GM19023 (cell line): ENCODE measurements around the gene MYL12A.

Source experiments
- ATAC-seq: cut with Tn5 transposase; IDR thresholded peaks from one replicate; pipeline ENCODE4 v1.9.1; 2021; ENCODE audit warnings: mild to moderate bottlenecking, moderate library complexity; ENCODE audit not compliant: unreplicated experiment

The MYL12A gene

GRCh38 chr18:3254725-3255124 is 7.1 kb downstream of the MYL12A start:
- ATAC-seq, result no peak

GRCh38 chr18:3255611-3256165 is 8.1 kb downstream of the MYL12A start:
- ATAC-seq, result no peak

GRCh38 chr18:3256693-3257626 is 9.4 kb downstream of the MYL12A start:
- no peak for ATAC-seq

- ATAC-seq, result no peak
Measured at GRCh38 chr18:3257627-3258120, 10.1 kb downstream of the MYL12A start.

- ATAC-seq, result no peak
Measured at GRCh38 chr18:3260995-3261372, 13.4 kb downstream of the MYL12A start.

- ATAC-seq, result peak; percentile 88
Measured at GRCh38 chr18:3261373-3262233, 14.0 kb downstream of the MYL12A start, which contains the start of gene MYL12B. MYL12B (plus strand) TSS chr18:3262133; CDS start chr18:3272899, 10,766 bp downstream.

- ATAC-seq, result peak; percentile 52
Measured at GRCh38 chr18:3262234-3263131, 14.9 kb downstream of the MYL12A start.

- no peak for ATAC-seq
Measured at GRCh38 chr18:3263132-3263700, 15.6 kb downstream of the MYL12A start.

- no peak for ATAC-seq
Measured at GRCh38 chr18:3264362-3264761, 16.8 kb downstream of the MYL12A start.

- no peak for ATAC-seq
Measured at GRCh38 chr18:3265564-3266033, 18.0 kb downstream of the MYL12A start.

- no peak for ATAC-seq
Measured at GRCh38 chr18:3266062-3266608, 18.5 kb downstream of the MYL12A start.

GRCh38 chr18:3268306-3268705 is 20.7 kb downstream of the MYL12A start:
- ATAC-seq, result no peak

GRCh38 chr18:3269241-3269913 is 21.8 kb downstream of the MYL12A start:
- ATAC-seq, result no peak

GRCh38 chr18:3269914-3270299 is 22.3 kb downstream of the MYL12A start:
- ATAC-seq, result no peak

GRCh38 chr18:3273042-3273441 is 25.4 kb downstream of the MYL12A start:
- no peak for ATAC-seq

- ATAC-seq, result peak; percentile 44
Measured at GRCh38 chr18:3277643-3278213, 30.1 kb downstream of the MYL12A start.

- peak; percentile 73 for ATAC-seq
Measured at GRCh38 chr18:3279201-3280185, 31.9 kb downstream of the MYL12A start.
